ENCODE results near the gene SYTL5. TPM values are rescaled to one million over a fixed set of nuclear protein-coding genes. Genes with fewer than 3 reads are reported as not detected.

The SYTL5 gene
- total RNA-seq, 1 donor from 2014 or later = 0.27 TPM

DNA sequence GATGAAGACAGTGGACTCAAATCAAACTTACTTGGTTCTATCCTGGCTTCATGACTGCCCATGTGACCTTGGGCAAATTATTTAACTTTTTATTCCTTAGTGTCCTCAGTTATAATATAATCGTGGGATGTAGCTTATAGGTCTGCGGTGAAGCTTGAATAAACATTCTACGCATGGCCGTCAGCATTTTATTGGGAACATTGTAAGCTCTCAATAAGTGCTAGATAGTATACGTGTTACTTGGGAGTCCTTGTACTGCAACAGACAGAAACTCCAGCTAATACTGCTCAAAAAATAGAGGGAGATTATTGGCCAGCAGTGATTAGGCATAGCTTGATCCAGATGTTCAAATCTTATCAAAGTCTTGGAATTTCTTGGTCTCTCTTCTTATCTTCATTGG is 104.8 kb downstream of the SYTL5 start:
- Mint-ChIP-seq H3K36me3 (ENCODE audit: low read depth) (no peaks in the 10 kb centered on the region), H3K27me3 (ENCODE audit: low read depth) (no peaks in the 10 kb centered on the region), H3K9me3 (ENCODE audit: low read depth) (peaks cover 13% of the 10 kb centered on the region), H3K4me1 (ENCODE audit: low read depth) (no peaks in the 10 kb centered on the region), H3K4me3 (ENCODE audit: unreplicated experiment) (no peak overlapping the region), H3K27ac (ENCODE audit: unreplicated experiment) (no peak overlapping the region)
- TF ChIP-seq CTCF (IDR thresholded peaks at IDR 0.05) = no peak
- DNase-seq (ENCODE audit: low spot score) = no peak

- TF ChIP-seq CTCF (IDR thresholded peaks at IDR 0.05) = no peak
- Mint-ChIP-seq H3K36me3 (ENCODE audit: low read depth) (no peaks in the 10 kb centered on the region), H3K27ac (ENCODE audit: unreplicated experiment) (no peak overlapping the region), H3K4me3 (ENCODE audit: unreplicated experiment) (no peak overlapping the region), H3K4me1 (ENCODE audit: low read depth) (no peaks in the 10 kb centered on the region), H3K9me3 (ENCODE audit: low read depth) (peaks cover 13% of the 10 kb centered on the region), H3K27me3 (ENCODE audit: low read depth) (no peaks in the 10 kb centered on the region)
- DNase-seq (ENCODE audit: low spot score) = no peak
These were observed 106.2 kb downstream of the SYTL5 start for GRCh38 chrX:38112566-38112965.

DNA sequence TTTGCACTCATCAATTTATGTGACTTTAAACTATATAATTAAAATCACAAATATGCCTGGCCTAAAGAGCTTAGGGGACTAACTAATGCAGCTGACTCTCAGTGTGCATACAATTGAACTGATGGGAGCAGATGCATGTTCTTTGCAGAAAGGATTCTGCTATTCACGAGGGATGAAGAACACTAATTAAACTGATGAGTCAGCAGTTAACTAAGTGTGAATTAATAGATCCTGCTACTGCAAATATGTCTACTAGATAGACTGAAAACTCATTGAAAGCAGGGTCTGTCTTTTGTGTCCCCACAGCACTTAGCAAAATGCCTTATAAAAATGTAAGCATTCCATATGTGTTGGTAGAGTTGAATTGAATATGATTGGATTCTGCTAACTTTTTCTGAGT is 110.4 kb downstream of the SYTL5 start:
- Mint-ChIP-seq H3K9me3 (ENCODE audit: low read depth) (peaks cover 5% of the 10 kb centered on the region), H3K4me1 (ENCODE audit: low read depth) (no peaks in the 10 kb centered on the region), H3K27ac (ENCODE audit: unreplicated experiment) (no peak overlapping the region)

GRCh38 chrX:38117485-38117884 is 111.1 kb downstream of the SYTL5 start:
- Mint-ChIP-seq H3K4me1 (ENCODE audit: low read depth) (no peaks in the 10 kb centered on the region), H3K27me3 (ENCODE audit: low read depth) (no peaks in the 10 kb centered on the region), H3K27ac (ENCODE audit: unreplicated experiment) (no peak overlapping the region), H3K4me3 (ENCODE audit: unreplicated experiment) (no peak overlapping the region), H3K36me3 (ENCODE audit: low read depth) (no peaks in the 10 kb centered on the region), H3K9me3 (ENCODE audit: low read depth) (peaks cover 9% of the 10 kb centered on the region)
- no peak for DNase-seq (ENCODE audit: low spot score)
- TF ChIP-seq CTCF (IDR thresholded peaks at IDR 0.05) = no peak

More for the DNA sequence above, 110.4 kb downstream of the SYTL5 start:
- no peak for TF ChIP-seq CTCF (IDR thresholded peaks at IDR 0.05)
- Mint-ChIP-seq H3K27me3 (ENCODE audit: low read depth) (no peaks in the 10 kb centered on the region), H3K4me3 (ENCODE audit: unreplicated experiment) (no peak overlapping the region), H3K36me3 (ENCODE audit: low read depth) (no peaks in the 10 kb centered on the region)
- no peak for DNase-seq (ENCODE audit: low spot score)

GRCh38 chrX:38124000-38124399 is 117.6 kb downstream of the SYTL5 start:
- no peaks in the 10 kb centered on the region for H3K27me3 Mint-ChIP-seq (ENCODE audit: low read depth)
- no peaks in the 10 kb centered on the region for H3K4me1 Mint-ChIP-seq (ENCODE audit: low read depth)
- no peak overlapping the region for H3K27ac Mint-ChIP-seq (ENCODE audit: unreplicated experiment)
- no peak for TF ChIP-seq CTCF (IDR thresholded peaks at IDR 0.05)
- no peaks in the 10 kb centered on the region for H3K36me3 Mint-ChIP-seq (ENCODE audit: low read depth)
- peaks cover 7% of the 10 kb centered on the region for H3K9me3 Mint-ChIP-seq (ENCODE audit: low read depth)
- no peak overlapping the region for H3K4me3 Mint-ChIP-seq (ENCODE audit: unreplicated experiment)
- DNase-seq (ENCODE audit: low spot score) = no peak

Data from chondrocyte (in vitro differentiated cells).